GM21423 (cell line): Measurements from ENCODE around the gene TMEM238.
"Not testable (repeated sequence)": the region's sequence is repeated elsewhere in the genome, so short reads cannot be mapped to it uniquely, and the experiment has no call there.

Experiments
- ATAC-seq: cut with Tn5 transposase; IDR thresholded peaks from one replicate; pipeline ENCODE4 v1.9.1; 2021; ENCODE audit warnings: mild to moderate bottlenecking, moderate library complexity; ENCODE audit not compliant: unreplicated experiment

The TMEM238 gene, protein sequence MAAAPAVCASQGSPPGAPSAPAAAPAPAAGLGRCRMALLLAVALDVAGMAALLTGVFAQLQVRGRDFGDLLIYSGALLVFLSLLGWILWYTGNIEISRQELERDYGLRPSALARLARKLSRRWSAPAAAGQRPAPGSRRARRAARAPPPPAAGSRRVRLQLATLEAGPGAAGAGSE

DNA sequence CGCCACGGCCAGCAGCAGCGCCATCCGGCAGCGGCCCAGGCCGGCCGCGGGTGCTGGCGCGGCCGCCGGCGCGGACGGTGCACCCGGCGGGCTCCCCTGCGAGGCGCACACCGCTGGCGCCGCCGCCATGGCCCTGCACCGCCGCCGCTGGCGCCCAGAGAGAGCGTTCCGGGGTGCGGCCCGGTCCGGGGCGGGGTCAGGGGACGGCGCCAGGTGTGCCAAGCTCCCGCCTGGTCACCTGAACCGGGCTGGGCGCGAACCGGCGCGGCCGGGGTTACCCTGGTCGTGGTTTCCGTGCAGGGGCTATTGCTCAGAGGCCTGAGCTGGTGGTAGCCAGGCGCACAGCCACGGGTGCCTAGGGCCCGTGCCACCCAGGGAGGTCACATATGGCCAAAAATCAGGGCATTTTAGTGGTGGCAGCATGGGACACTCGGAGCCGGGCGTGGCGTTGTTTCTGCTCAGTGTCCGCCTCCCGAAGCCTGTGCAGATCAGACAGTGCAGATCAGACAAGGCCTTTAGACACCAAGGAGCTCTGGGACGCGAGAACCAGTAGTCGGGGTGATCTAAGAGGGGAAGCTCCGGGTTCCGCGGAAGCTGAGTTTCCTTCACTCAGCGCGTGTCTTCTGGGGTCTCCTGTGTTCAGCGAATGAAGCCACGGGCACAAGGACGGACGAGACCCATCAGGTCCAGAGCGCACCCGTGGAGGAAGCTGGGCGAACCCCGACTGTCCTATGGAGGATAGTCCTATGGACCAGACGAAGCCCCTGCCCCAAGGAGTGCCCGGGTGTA is at the start of gene TMEM238:
Gene TMEM238 (minus strand): TSS at position 162 of the 789 bp plus-strand sequence. CDS start 33 bp downstream, at position 129.
- no peak for ATAC-seq

DNA sequence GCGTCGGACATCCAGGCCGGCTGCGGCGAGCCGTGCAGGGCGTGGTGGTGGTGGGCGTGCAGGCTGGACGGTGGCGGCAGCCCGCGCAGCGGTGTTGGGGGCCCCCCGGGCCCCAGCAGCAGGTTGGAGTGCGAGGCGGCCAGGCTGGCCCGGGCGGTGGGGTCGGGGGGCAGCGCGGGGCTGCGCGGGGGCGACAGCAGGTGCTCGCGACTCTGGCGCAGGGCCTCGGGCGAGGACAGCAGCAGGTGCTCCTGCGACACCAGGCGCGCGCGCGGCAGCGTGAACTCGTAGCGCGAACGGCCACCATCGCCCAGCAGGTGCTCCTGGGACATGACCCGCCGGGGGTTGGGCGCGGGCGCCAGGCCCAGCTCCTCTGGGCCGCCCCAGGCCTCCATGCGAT is 49.2 kb upstream of the TMEM238 start:
- ATAC-seq, result no peak

DNA sequence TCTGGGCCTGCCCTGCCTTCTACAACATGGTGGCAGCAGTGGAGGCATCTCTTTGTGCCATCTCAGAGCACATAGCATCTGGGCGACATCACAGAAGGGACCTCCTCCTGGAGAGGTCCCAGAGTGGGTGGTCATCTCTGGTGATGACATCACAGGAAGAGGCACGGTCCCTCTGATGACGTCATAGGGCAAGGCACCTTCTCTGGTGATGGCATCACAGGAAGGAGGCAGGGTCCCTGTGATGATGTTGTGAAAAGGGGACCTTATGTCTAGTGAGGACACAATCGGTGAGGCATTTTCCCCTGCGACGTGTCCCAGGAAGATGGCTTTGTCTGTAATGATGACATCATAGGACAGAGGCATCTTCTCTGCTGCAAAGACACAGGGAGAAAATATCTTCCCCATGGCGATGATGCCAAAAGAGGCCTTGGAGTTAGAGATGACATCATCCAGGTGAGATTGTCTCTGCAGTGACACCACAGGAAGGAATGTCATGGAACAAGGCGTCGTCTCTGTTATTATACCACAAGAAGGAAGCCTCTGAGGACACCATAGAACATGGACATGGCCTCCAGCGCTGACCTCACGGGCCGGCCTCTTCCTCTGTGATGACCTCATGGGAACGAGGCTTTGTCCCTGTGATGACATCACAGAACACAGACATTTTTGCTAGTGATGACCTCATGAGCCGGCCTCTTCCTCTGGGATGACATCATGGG is 48.3 kb upstream of the TMEM238 start:
- no peak for ATAC-seq

DNA sequence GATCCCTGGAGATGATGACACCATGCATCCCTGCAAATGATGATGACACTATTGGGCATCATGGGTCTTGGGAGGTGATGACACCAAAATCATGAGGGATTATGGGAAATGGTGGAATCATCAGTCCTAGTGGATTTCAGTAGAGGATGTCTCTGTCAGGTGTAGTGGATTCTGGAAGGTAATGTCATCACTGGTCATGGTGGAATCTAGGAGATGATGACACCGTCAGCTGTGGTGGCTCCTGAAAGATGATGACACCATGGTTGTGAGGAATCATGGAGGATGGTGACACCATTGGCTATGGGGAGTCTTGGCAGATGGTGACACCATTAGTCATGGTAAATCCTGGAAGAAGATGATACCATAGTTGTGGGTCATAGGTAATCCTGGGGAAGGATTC is 47.1 kb upstream of the TMEM238 start:
- ATAC-seq, result no peak

DNA sequence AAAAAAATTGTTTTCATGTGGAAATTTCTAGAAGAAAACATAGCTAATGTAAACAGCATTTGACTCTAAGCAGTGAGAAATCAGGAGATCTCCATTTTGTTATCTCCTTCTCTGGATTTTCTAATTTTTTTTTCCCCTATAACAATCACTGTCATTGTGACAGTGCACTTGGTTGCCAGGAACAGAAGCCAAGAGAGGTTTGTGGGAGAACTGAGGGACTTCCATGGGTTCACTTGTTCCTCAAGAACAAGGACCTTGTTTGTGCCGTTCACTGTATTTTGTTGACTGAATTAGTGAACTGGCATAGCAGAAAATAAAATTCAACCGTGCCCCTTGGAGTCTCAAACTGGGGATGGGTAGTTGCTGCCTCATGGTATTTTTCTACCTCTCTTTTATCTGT is 42.0 kb upstream of the TMEM238 start:
- no peak for ATAC-seq

DNA sequence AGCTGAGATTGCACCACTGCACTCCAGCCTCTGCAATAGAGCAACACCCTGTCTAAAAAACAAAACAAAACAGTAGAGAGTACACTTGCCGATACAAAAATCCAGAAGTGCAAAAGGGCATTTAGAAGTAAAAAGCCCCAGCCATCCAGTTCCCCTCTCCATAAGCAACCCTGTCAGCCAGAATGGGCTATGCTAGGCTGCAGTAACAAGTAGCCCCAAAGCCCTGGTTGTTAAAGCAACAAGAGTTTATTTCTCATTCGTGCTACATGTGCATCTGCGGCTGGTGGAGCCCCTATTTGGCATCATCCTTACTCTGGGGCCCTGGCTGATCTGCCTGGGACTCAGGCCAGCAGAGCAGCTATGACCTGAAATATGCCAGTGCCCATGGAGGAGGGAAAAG is 40.4 kb upstream of the TMEM238 start:
- no peak for ATAC-seq

DNA sequence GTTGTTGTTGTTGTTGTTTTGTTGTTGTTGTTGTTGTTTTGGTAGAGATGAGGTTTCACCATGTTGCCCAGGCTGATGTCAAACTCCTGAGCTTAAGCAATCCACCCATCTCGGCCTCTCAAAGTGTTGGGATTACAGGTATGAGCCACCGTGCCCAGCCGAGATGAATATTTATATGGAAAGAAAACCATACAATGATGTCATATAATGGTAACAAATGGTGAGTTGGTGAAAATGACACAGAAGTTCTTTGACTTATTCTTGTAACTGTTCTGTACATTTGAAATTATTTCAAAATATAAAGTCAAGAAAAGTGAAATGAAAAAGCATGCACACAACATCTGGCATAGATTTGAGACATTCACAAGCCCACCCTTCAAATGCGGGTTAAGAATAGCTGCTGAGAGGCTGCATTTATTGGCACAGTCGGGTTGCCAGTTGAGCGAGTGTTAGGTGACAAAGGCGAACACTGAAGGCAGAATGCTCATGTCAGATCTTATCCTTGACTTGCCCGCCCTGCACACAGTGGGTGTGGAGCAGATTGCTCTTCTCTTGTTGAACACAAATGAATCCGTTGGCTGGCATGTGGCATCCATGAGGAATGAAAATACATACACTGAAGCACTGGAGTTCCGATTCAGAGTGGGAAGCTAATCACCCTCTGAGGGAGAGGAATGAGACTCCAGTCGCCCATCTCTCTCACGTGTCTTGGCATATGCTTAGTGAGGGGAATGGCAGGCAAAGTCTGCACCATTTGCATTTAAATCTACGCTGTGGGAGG is 39.3 kb upstream of the TMEM238 start:
- no peak for ATAC-seq

DNA sequence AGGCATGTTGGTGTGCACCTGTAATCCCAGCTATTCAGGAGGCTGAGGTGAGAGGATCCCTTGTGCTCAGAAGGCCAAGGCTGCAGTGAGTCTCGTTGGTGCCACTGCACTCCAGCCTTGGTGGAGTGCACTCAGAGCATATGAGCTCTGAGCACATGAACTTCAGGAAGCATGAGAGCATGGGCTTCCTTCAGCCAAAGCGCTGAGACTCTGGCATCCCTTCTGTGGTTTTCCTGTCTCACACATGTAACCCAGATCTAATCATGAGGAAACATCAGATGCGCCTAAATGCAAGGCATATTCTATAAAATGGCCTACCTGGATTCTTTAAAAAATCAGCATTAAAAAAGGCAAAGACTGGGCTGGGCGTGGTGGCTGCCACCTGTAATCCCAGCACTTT is 37.2 kb upstream of the TMEM238 start:
- not testable (repeated sequence) for ATAC-seq

DNA sequence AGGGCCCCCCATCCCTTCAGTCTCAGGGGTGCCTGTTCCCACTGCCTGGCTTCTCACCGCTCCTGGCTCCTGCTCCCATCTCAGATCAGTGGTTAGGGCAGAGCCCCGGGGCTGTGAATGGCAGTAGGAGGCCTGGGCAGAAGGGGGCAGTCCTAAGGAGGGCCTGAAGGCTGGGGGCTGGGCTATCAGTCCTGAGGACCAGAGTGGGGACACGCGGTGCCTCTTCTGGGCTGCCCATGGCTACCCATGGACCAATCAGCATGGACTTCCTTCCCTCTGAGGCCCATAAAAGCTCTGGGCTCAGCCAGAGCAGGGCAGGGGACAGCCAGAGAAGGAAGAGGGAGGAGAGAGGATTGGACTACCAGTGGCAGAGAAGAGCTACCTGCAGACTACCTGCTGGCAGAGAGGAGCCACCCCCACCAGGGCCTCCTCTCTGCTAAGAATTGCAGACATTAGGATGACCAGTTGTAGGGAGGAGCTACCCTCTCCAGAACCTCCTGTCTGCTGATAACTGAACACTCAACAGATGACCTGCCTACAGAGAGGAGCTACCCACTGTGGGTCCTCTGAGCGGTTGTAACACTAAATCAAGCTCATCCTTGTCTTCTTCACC is 35.6 kb upstream of the TMEM238 start:
- ATAC-seq, result no peak

DNA sequence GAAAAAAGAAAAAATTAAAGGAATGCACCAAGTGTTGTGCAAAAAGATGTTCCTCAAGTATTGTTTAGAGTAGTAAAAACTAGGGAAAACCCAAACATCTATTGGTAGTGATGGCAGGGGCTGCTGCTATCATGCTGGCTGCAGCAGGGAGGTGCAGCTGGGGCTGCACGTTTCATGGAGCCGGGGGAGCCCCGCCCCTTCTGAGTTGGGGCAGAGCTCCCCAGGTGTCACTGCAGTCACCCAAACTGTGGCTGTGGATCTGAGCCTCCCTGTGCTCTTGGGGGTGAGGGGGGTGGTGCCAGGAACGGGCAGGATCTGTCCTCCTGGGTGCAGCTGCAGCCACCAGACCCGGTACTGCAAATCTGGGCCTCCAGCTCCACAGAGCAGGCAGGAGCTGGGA is 35.0 kb upstream of the TMEM238 start:
- no peak for ATAC-seq

DNA sequence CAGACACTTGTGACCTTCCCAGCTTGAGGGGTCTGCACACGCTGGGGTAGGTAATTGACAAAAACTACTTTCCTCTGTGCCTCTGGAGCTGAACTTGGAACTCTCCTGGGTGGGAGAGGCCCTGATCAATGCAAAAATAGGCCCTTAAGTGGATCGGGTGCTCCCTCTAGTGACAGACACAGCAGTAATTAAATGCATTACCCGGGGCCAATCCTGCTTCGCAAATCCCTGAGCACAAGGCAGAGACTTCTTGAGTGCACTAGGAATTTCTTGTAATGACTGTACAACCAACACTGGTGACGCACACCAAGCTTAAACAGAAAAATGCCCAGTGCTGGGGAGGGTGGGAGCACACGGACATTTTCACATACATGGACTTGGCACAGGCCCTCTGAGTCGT is 34.1 kb upstream of the TMEM238 start:
- ATAC-seq, result no peak

DNA sequence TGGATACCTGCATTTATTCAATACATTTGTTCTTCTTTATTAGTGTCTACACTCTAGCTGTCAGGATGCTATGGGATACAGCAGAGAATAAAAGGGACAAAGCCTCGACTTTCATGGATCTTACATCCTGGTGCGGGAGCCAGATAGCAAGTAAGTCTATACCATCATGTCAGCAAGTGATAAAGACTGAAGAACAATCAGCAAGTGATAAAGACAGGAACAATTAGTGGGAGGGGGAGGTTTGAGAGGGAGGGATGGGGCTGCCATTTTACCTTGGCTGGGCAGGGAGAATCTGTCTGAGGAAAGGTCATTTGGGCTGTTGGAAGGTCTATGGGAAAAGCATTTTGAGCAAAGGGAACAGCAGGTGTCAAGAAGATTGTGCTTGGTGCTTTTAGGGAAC is 26.1 kb upstream of the TMEM238 start:
- no peak for ATAC-seq

DNA sequence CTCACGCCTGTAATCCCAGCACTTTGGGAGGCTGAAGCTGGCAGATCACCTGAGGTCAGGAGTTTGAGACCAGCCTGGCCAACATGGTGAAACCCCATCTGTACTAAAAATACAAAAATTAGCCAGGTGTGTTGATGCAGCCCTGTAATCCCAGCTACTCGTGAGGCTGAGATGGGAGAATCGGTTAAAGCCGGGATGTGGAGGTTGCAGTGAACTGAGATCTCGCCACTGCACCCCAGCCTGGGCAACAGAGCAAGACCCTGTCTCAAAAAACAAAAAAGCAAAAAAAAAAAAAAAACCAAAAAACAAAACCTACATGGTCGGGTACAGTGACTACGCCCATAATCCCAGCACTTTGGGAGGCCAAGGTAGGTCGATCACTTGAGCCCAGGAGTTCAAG is 25.1 kb upstream of the TMEM238 start:
- ATAC-seq, result not testable (repeated sequence)

DNA sequence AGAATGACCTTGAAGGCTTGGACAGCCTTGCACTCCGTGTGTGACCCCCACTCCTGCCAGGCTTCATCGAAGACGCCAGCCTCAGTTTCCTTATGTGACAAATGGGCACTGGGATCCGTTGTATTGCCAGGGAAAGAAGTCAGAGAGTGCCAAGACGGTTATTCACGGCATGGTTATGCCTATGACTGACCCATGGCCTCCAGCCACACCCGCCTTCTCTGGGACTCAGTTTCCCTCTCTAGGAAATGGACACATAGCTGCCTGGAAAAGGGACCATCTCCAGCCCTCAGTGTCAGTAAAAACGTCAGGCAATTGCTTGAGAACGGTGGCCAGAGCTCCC is 24.4 kb upstream of the TMEM238 start:
- ATAC-seq, result no peak

DNA sequence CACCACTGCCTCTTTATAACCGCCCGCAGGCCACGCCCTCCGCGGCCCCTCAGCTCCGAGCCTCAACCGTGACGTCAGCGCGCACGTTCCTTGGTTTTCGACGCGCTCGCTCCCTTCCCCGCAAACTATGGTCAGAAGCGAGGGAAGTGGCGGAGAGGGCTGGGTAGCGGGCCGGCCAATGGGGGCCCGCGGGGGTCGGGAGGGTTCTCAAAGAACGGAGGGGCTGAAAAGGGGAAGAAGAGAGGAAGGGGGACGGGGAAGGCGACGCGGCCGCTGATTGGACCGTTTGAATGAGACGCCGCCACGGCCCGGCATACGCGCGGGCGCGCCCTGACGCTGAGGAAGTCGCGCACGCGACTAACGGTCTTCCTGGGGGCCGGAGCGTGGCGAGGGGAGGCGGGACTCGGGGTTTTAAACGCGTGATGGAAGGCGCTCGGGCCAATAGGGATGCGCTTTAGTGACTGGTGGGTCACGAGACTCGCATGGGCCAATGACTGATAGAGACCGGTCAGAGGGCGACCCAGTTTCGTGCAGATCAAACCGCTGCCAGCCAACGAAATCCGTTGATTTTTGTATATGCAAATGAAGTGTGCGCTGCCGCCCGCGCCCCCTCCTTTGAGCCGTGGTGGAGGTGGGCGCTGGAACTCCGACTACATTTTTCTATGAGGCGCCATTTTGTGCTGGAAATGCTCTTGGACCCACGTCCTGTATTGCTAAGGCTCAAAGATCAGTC is 23.9 kb upstream of the TMEM238 start:
- peak; percentile 78 for ATAC-seq

DNA sequence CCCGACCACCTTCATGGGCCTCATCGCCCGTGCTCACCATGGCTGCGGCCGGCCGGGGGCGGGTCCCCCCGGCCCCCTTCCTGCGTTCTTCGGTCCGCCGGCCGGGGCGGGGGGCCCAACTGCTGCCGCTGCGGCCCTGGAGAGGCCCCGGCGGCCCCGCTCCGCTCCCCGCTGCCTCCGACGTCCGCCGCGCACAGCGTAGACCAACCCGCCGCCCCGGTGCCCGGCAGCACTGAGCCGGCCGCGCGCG is 23.4 kb upstream of the TMEM238 start, which contains the start of gene UBE2S:
Gene UBE2S (minus strand): TSS at position 239 of the 250 bp plus-strand sequence. CDS start 199 bp downstream, at position 40.
- ATAC-seq, result peak; percentile 16

DNA sequence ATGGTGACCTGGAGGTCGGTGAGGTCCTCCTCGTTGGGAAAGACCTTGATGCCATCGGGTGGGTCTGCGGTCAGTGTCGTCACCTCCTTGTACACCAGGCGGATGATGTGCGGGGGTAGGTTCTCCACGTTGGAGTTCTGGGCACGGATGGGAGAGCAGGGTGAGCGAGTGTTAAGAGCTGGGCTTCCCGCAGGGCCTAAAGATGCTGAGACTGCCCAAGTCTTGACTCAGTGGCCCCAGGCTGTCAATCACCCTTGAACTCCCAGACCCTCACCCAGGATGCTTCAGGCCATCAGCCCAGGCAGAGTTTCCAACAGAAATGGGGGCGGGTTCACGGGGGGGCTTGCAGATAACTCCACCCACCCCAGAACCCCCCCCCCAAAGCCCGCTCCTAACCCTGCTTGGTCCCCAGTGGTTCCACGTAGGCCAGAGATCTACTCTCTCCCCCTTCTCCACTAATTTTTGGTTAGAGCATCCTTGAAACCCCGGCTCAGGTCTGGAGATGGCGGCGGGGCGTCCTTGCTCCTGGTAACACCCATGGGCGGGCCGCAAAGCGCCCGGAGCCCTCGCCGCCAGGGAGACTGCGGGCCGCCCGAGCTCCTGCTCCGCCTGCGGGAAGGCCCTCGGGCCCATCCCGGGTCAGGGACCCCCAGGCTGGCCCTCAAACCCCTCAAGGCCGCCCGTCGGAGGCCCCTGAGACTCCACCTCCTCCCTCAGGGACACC is 22.9 kb upstream of the TMEM238 start:
- no peak for ATAC-seq

DNA sequence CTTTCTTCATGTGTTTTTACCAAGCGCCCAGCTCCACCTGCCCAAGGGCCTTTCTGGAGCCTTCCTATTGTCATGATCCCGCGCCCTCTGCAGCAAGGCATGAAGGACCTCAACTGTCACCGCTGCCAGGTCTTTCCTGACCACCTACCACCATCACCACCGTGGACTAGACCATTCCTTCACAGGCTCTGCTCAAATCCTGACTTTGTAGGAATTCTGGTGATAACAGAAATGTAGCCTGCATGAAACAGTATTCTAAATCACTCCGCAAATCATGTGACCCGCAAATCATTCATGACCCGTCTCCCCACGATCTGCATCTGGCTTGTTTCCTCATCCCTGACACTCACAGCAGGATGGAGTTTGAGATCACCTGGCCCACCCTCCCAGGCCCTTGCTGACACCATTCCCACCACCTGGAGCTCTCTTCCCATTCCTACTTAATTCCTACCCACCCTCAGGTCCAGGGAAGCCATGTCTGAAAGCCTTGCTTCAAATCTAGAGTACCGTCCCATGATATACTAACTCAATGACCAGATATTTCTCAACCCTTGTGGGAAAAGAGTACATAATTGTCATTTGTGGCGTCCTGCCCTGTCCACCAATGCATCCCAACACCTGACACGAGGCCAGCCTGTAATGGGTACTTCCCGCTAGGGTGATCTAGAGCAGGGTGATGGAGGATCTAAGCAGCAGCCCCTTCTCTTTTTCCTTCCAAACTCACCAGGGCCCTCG is 22.2 kb upstream of the TMEM238 start:
- ATAC-seq, result no peak

DNA sequence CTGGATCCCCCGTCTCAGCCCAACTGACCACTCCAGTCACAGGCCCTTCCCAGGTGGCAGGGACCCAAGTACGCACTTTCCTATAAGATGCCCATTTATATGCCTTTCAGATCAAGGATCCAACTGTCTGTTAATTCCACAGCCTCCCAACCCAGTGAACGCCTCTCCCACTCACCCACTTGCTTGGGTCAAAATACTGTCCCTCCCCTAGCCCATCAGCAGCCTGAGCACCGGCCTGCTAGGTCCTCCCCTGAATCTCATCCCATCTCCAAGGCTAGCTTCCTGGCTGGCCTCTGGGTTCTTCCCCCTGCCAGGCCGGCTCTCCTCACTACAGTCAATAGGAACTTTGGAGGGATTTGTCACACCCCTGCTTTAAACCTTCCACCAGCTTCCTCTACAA is 21.5 kb upstream of the TMEM238 start:
- no peak for ATAC-seq
